Transverse colon (tissue), 4 donors: ENCODE data around the gene TLL1. TPM values are rescaled to one million over a fixed set of nuclear protein-coding genes. Genes with fewer than 3 reads are reported as not detected.

Experiments
- DNase-seq: peaks from one replicate; pipeline ENCODE4 v3.0.0-alpha.2; 2019
- H3K27ac ChIP-seq, 4 donors: fragments of 200-600 bp; sonication (generic); 2 replicates each; pipeline ENCODE4 v1.5.1; 2016 to 2018; ENCODE audit warnings: inconsistent platforms in 4 of 4
- H3K27me3 ChIP-seq: fragments of 200-600 bp; sonication (generic); 2 replicates; pipeline ENCODE4 v1.5.1; 2017; ENCODE audit warnings: inconsistent platforms
- H3K36me3 ChIP-seq, 4 donors: fragments of 200-600 bp; sonication (generic); 2 replicates each; pipeline ENCODE4 v1.5.1; 2017 to 2019; ENCODE audit warnings: inconsistent platforms in 4 of 4
- H3K4me1 ChIP-seq, 4 donors: fragments of 200-600 bp; sonication (generic); 2 replicates each; pipeline ENCODE4 v1.5.1; 2017 to 2020; ENCODE audit warnings: inconsistent platforms in 4 of 4
- H3K4me3 ChIP-seq, 4 donors: fragments of 200-600 bp; sonication (generic); 1 replicate in 1 of 4; 2 replicates in 3 of 4; pipeline versions ENCODE4 v1.5.1 to v1.6.1; 2017 to 2019; ENCODE audit warnings: inconsistent platforms in 4 of 4
- H3K9me3 ChIP-seq, 2 donors: fragments of 200-600 bp; sonication (generic); 2 replicates each; pipeline ENCODE4 v1.5.1; 2017 to 2019; ENCODE audit warnings: inconsistent platforms in 2 of 2
- EP300 ChIP-seq: sonication (generic); formaldehyde crosslinking; IDR thresholded peaks from one replicate; pipeline ENCODE4 v1.6.1; 2017; ENCODE audit warnings: antibody characterized with exemption, low read depth
- POLR2A ChIP-seq: fragments of 450-650 bp; IDR thresholded peaks from one replicate; pipeline ENCODE4 v1.6.1; 2016; ENCODE audit warnings: antibody characterized with exemption, mild to moderate bottlenecking, moderate library complexity
- POLR2AphosphoS5 ChIP-seq, 3 donors: sonication (generic); formaldehyde crosslinking; IDR thresholded peaks; one replicate each; pipeline ENCODE4 v1.6.1; 2016; ENCODE audit warnings: antibody characterized with exemption in 3 of 3
- WGBS, 2 donors: methylation state at CpG; one replicate each; pipeline ENCODE4 v1.1.5; 2018; ENCODE audit warnings: low coverage in 1 of 2; 5-methylcytosine and 5-hydroxymethylcytosine counted together
- in situ Hi-C, 4 donors: fragments of 200-750 bp; cut with MboI; loops; one replicate each; pipeline versions ENCODE4 v1.15.0 to v1.15.1; 2017; ENCODE audit warnings: low sequenced_read_pairs in 3 of 4, low pct_ligation_motif_present in 1 of 4, low pct_unique_long_range_greater_than_20kb in 1 of 4
- intact Hi-C: fragments of 100-400 bp; cut with DNase I; formaldehyde crosslinking; loops from one replicate; pipeline ENCODE4 v1.15.1; 2023; ENCODE audit warnings: low total_unique reads
- total RNA-seq, 4 donors: library from RNA; depleted of rRNA; stranded (reverse); fragments of >200 nt; gene quantifications; one replicate each; pipeline ENCODE4 v1.1.0, GENCODE V29; 2016
- TF ChIP-seq, protein P1 (sequence below), 5 experiments: fragments of 200-600 bp in 3 of 5; fragments of 450-650 bp in 2 of 5; sonication (generic) in 3 of 5; IDR thresholded peaks; 1 replicate in 2 of 5; 2 replicates in 3 of 5; pipeline ENCODE4 v1.5.1; 2016 to 2017; ENCODE audit warnings: antibody characterized with exemption in 5 of 5, inconsistent platforms in 3 of 5, mild to moderate bottlenecking in 2 of 5, moderate library complexity in 1 of 5

TLL1 gene
- total RNA-seq, 4 donors from 2014 or later, result 1.00 to 3.7 (median 1.6) TPM

DNA sequence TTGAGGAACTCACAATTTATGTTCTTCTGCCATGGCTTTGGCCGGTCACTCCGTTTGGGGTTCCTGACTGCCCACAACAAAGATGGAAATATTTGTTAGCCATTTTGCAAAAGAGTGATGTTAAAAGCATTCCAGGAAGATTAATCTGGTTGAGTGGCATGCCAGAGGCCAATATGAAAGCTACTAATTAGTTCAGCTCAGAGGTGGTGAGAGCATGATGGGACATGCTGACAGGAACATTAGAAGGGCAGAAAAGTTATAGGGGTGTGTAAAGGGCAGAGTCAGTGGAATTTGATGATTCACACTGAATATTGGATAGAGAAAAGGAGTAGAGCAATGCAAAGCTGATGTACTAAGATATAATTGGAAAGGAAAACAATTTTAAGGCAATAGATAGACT, 94.4 kb downstream of the TLL1 start:
- DNase-seq, result no peak
- intact Hi-C loops (no loop called here), in situ Hi-C loops (no loop called here)

DNA sequence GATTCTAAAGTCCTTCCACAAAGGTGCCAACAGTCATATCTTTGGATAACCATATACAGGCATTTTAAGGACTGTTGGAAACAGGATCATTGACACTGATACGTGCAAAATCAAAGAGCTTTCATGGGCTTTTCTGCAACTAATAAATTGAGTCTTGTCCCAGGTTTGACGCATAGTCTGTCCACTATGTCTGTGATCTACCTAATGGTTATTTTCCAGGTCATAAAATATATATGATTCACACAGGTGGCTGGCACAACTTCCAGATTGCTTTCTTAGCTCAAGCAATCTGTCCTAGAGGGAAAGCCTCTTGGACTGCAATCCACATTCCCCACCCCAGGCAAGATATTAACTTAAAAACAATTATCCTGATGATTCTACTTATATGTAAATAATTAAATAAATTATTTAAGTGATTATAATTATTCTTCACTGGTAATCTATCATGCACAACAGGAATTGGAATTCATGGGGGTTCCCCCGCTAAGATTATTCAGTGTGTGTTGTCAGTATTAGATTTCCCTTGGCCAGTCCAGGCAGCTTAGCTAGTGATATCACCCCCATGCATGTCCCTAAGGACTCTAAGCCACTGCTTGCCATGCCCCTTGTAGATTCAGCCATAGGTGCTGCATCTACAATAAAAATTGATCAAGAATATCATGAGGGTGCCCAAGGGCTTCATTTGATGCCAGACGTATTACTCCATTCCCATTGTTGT, 97.8 kb downstream of the TLL1 start:
- WGBS, 2 donors, result 83 to 86% methylated on average over 4 of the region's 4 CpGs
- H3K9me3 ChIP-seq, result no peaks in the 10 kb centered on the region
- in situ Hi-C loops, result no loop called here
- no peak overlapping the region for H3K4me3 ChIP-seq
- intact Hi-C loops, result no loop called here
- H3K4me1 ChIP-seq, result no peaks in the 10 kb centered on the region
- H3K36me3 ChIP-seq, result no peaks in the 10 kb centered on the region
- H3K27me3 ChIP-seq, result no peaks in the 10 kb centered on the region
- no peak for DNase-seq
- H3K27ac ChIP-seq, result no peak overlapping the region
- TF ChIP-seq, protein P1, sequence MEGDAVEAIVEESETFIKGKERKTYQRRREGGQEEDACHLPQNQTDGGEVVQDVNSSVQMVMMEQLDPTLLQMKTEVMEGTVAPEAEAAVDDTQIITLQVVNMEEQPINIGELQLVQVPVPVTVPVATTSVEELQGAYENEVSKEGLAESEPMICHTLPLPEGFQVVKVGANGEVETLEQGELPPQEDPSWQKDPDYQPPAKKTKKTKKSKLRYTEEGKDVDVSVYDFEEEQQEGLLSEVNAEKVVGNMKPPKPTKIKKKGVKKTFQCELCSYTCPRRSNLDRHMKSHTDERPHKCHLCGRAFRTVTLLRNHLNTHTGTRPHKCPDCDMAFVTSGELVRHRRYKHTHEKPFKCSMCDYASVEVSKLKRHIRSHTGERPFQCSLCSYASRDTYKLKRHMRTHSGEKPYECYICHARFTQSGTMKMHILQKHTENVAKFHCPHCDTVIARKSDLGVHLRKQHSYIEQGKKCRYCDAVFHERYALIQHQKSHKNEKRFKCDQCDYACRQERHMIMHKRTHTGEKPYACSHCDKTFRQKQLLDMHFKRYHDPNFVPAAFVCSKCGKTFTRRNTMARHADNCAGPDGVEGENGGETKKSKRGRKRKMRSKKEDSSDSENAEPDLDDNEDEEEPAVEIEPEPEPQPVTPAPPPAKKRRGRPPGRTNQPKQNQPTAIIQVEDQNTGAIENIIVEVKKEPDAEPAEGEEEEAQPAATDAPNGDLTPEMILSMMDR (IDR thresholded peaks at IDR 0.05), result no peak
- TF ChIP-seq POLR2A (no peak), EP300 (no peak), POLR2AphosphoS5 (IDR thresholded peaks at IDR 0.05) (no peak)

More for the DNA sequence above, 94.4 kb downstream of the TLL1 start:
- no peaks in the 10 kb centered on the region for H3K27me3 ChIP-seq
- no peaks in the 10 kb centered on the region for H3K36me3 ChIP-seq
- no peaks in the 10 kb centered on the region for H3K9me3 ChIP-seq
- H3K4me1 ChIP-seq, result no peaks in the 10 kb centered on the region
- 91 to 93% methylated on average over 2 of the region's 2 CpGs for WGBS, 2 donors
- no peak overlapping the region for H3K4me3 ChIP-seq
- H3K27ac ChIP-seq, result no peak overlapping the region
- no peak for TF ChIP-seq POLR2AphosphoS5 (IDR thresholded peaks at IDR 0.05)
- TF ChIP-seq, protein P1 (IDR thresholded peaks at IDR 0.05), result no peak
- TF ChIP-seq EP300, result no peak

DNA sequence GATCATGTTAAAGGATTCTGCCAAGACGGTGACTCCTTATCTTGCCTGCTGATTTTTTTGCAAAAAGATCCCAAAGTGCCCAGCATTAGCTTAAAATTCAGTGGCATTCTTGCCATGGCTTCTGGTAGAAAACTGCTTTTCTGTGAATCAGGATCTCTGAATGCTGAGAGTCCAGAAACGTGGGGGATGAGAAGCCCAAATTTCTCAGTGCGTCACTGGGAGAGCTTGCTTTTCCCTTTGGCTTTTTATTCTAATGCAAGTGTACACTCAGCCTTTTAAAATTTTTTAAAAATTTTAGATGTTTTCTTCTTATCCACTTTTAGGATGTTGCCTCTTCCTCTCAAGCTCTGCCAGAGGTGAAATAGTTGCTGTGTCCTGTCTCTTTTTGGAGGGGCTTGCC, 98.4 kb downstream of the TLL1 start:
- Histone ChIP-seq H3K9me3 (no peaks in the 10 kb centered on the region), H3K27me3 (no peaks in the 10 kb centered on the region), H3K4me3 (no peak overlapping the region), H3K4me1 (no peaks in the 10 kb centered on the region), H3K36me3 (no peaks in the 10 kb centered on the region), H3K27ac (no peak overlapping the region)
- no peak for DNase-seq
- intact Hi-C loops (no loop called here), in situ Hi-C loops (no loop called here)
- TF ChIP-seq EP300, result no peak
- TF ChIP-seq POLR2A, result no peak
- TF ChIP-seq POLR2AphosphoS5 (IDR thresholded peaks at IDR 0.05), result no peak
- TF ChIP-seq, protein P1 (IDR thresholded peaks at IDR 0.05), result no peak
- WGBS, 2 donors, result 83 to 95% methylated on average over 3 of the region's 3 CpGs

DNA sequence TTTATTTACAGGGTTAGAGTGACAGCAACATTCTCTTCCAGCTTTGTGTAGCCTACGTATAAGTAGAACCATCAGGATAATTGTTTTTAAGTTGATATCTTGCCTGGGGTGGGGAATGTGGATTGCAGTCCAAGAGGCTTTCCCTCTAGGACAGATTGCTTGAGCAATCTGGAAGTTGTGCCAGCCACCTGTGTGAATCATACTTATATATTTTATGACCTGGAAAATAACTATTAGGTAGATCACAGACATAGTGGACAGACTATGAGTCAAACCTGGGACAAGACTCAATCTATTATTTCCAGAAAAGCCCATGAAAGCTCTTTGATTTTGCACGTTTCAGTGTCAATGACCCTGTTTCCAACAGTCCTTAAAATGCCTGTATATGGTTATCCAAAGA, 98.9 kb downstream of the TLL1 start:
- no peak for DNase-seq
- no peak overlapping the region for H3K4me3 ChIP-seq
- H3K27ac ChIP-seq, result no peak overlapping the region
- no peaks in the 10 kb centered on the region for H3K27me3 ChIP-seq
- H3K36me3 ChIP-seq, result no peaks in the 10 kb centered on the region
- WGBS, 2 donors, result 30 to 59% methylated on average over 2 of the region's 2 CpGs
- H3K4me1 ChIP-seq, result no peaks in the 10 kb centered on the region
- in situ Hi-C loops, result no loop called here
- intact Hi-C loops, result no loop called here
- no peaks in the 10 kb centered on the region for H3K9me3 ChIP-seq
- TF ChIP-seq POLR2A (no peak), EP300 (no peak), POLR2AphosphoS5 (IDR thresholded peaks at IDR 0.05) (no peak)
- TF ChIP-seq, protein P1 (IDR thresholded peaks at IDR 0.05), result no peak
